HCT116 (cell line): ENCODE measurements around the gene PPP2R3A. TPM values are rescaled to one million over a fixed set of nuclear protein-coding genes. Genes with fewer than 3 reads are reported as not detected.

ENCODE experiments used
- ATAC-seq: fragments of 200-7000 bp; cut with Tn5 transposase; 2 replicates; pipeline ENCODE4 v1.9.1; 2020; ENCODE audit warnings: mild to moderate bottlenecking, moderate library complexity
- BruUV-seq: library from RNA; stranded (reverse); fragments of 400-500 nt; replicated peaks from 2 replicates; lab custom pipeline; 2021; lab: Mats Ljungman, UMichigan
- CTCF ChIA-PET: fragments of 300-600 bp; sonication (Branson Sonifier 250); formaldehyde crosslinking; loops from one replicate; lab custom pipeline; 2021; ENCODE audit warnings: antibody characterized with exemption; lab: Charles Lee
- POLR2A ChIA-PET: fragments of 300-600, 350-600 bp; sonication (Branson Sonifier 250); formaldehyde crosslinking; loops from one replicate; lab custom pipeline; 2021; ENCODE audit warnings: antibody characterized with exemption; lab: Charles Lee
- RAD21 ChIA-PET, 2 experiments: fragments of 300-600 bp; sonication (Branson Sonifier 250); formaldehyde crosslinking; loops; one replicate each; lab custom pipeline; 2023; ENCODE audit warnings: low total read pairs in 2 of 2; ENCODE audit not compliant: uncharacterized antibody in 2 of 2, unreplicated experiment in 2 of 2, low non-redundant PET in 1 of 2; lab: Charles Lee
- DNase-seq: peaks from one replicate; pipeline ENCODE4 v3.0.0-alpha.2; 2010; ENCODE audit warnings: low read depth, low spot score
- H2AFZ ChIP-seq: fragments of 200-600 bp; shearing (Covaris generic), sonication (generic); 2 replicates; pipeline ENCODE4 v1.6.1; 2017; ENCODE audit warnings: low read depth, mixed run types, mixed read lengths, antibody characterized with exemption, low read length; ENCODE audit not compliant: poor library complexity, severe bottlenecking
- H3K27ac ChIP-seq: 2 replicates; pipeline ENCODE4 v1.5.1; 2012; ENCODE audit warnings: low read depth, low read length
- H3K27me3 ChIP-seq: fragments of 200-600 bp; sonication (generic); 2 replicates; pipeline ENCODE4 v1.6.1; 2016; ENCODE audit warnings: mixed run types, low read length, mixed read lengths; ENCODE audit not compliant: insufficient read depth
- H3K36me3 ChIP-seq, 2 experiments: fragments of 200-500 bp in 1 of 2; fragments of 200-600 bp in 1 of 2; sonication (Bioruptor generic) in 1 of 2; sonication (generic) in 1 of 2; 2 replicates each; pipeline versions ENCODE4 v1.5.1 to v1.6.1; 2014 to 2016; ENCODE audit warnings: low read length in 2 of 2, inconsistent platforms in 1 of 2, mixed read lengths in 1 of 2, mixed run types in 1 of 2; ENCODE audit not compliant: insufficient read depth in 2 of 2, control insufficient read depth in 1 of 2
- H3K4me1 ChIP-seq, 2 experiments: fragments of 200-600 bp in 1 of 2; sonication (generic) in 1 of 2; 2 replicates each; pipeline versions ENCODE4 v1.5.1 to v1.6.1; 2012 to 2017; ENCODE audit warnings: low read length in 2 of 2, inconsistent platforms in 1 of 2, mild to moderate bottlenecking in 1 of 2, mixed read lengths in 1 of 2, mixed run types in 1 of 2, moderate library complexity in 1 of 2; ENCODE audit not compliant: insufficient read depth in 2 of 2, control insufficient read depth in 1 of 2
- H3K4me2 ChIP-seq: fragments of 200-600 bp; sonication (generic); 2 replicates; pipeline ENCODE4 v1.6.1; 2017; ENCODE audit warnings: mixed run types, low read length, mixed read lengths
- H3K4me3 ChIP-seq, 2 experiments: fragments of 200-600 bp in 1 of 2; sonication (generic) in 1 of 2; replicated peaks in 1 of 2; 2 replicates each; pipeline ENCODE4 v1.5.1; 2011 to 2016; ENCODE audit warnings: low read length in 2 of 2, control low read depth in 1 of 2, low read depth in 1 of 2, mild to moderate bottlenecking in 1 of 2, mixed read lengths in 1 of 2, mixed run types in 1 of 2
- H3K79me2 ChIP-seq: fragments of 200-600 bp; sonication (generic); 2 replicates; pipeline ENCODE4 v1.6.1; 2017; ENCODE audit warnings: mild to moderate bottlenecking, mixed run types, low read length, moderate library complexity, mixed read lengths; ENCODE audit not compliant: insufficient read depth
- H3K9ac ChIP-seq: fragments of 200-600 bp; sonication (generic); 2 replicates; pipeline ENCODE4 v1.6.1; 2016; ENCODE audit warnings: low read length, mixed read lengths
- H3K9me2 ChIP-seq: fragments of 200-600 bp; sonication (generic), shearing (Covaris generic); 2 replicates; pipeline ENCODE4 v1.6.1; 2017; ENCODE audit warnings: mixed run types, mild to moderate bottlenecking, moderate library complexity; ENCODE audit not compliant: insufficient read depth
- H3K9me3 ChIP-seq, 2 experiments: fragments of 200-500 bp in 1 of 2; fragments of 200-600 bp in 1 of 2; sonication (Bioruptor generic) in 1 of 2; sonication (generic) in 1 of 2; 2 replicates each; pipeline ENCODE4 v1.6.1; 2014 to 2017; ENCODE audit warnings: low read length in 2 of 2, mixed read lengths in 2 of 2, inconsistent platforms in 1 of 2, low read depth in 1 of 2, mild to moderate bottlenecking in 1 of 2, mixed run types in 1 of 2, moderate library complexity in 1 of 2; ENCODE audit not compliant: control insufficient read depth in 1 of 2, insufficient read depth in 1 of 2
- H4K20me1 ChIP-seq: fragments of 200-600 bp; sonication (generic), shearing (Covaris generic); 2 replicates; pipeline ENCODE4 v1.6.1; 2017; ENCODE audit warnings: mixed run types, mild to moderate bottlenecking, moderate library complexity; ENCODE audit not compliant: insufficient read depth
- CEBPB ChIP-seq: IDR thresholded peaks from 2 replicates; pipeline ENCODE4 v1.6.1; 2012; ENCODE audit warnings: low read depth
- EGR1 ChIP-seq: IDR thresholded peaks from 2 replicates; pipeline ENCODE4 v1.6.1; 2012; ENCODE audit warnings: low read depth
- ELF1 ChIP-seq: IDR thresholded peaks from 2 replicates; pipeline ENCODE4 v1.6.1; 2012; ENCODE audit warnings: low read depth, borderline replicate concordance
- EZH2phosphoT487 ChIP-seq: fragments of 200-600 bp; IDR thresholded peaks from 2 replicates; pipeline ENCODE4 v1.6.1; 2018; ENCODE audit warnings: antibody characterized with exemption, borderline replicate concordance
- FOSL1 ChIP-seq: IDR thresholded peaks from 2 replicates; pipeline ENCODE4 v1.6.1; 2012; ENCODE audit warnings: low read depth
- JUND ChIP-seq: IDR thresholded peaks from 2 replicates; pipeline ENCODE4 v1.6.1; 2012
- POLR2A ChIP-seq: IDR thresholded peaks from 2 replicates; pipeline ENCODE4 v1.7.0; 2011; ENCODE audit warnings: borderline replicate concordance; ENCODE audit not compliant: insufficient read depth, insufficient read length; ENCODE audit errors: extremely low read depth
- POLR2AphosphoS5 ChIP-seq: IDR thresholded peaks from 2 replicates; pipeline ENCODE4 v1.6.1; 2011; ENCODE audit warnings: mild to moderate bottlenecking, low read depth, low read length, moderate library complexity
- RAD21 ChIP-seq: IDR thresholded peaks from 2 replicates; pipeline ENCODE4 v1.6.1; 2012; ENCODE audit warnings: low read depth, mild to moderate bottlenecking
- SP1 ChIP-seq: IDR thresholded peaks from 2 replicates; pipeline ENCODE4 v1.6.1; 2012; ENCODE audit warnings: low read depth
- SRF ChIP-seq: IDR thresholded peaks from 2 replicates; pipeline ENCODE4 v1.6.1; 2012; ENCODE audit warnings: low read depth
- TCF7L2 ChIP-seq: IDR thresholded peaks from 2 replicates; pipeline ENCODE4 v1.7.0; 2011; ENCODE audit warnings: borderline replicate concordance, inconsistent platforms; ENCODE audit not compliant: insufficient read depth, insufficient read length; ENCODE audit errors: extremely low read depth
- ZFX ChIP-seq: fragments of 450-650 bp; IDR thresholded peaks from 2 replicates; pipeline ENCODE4 v1.6.1; 2017
- ZNF274 ChIP-seq: fragments of 200-500 bp; sonication (Bioruptor generic); IDR thresholded peaks from 2 replicates; pipeline ENCODE4 v1.6.1; 2014; ENCODE audit warnings: mild to moderate bottlenecking, low read depth, low read length, inconsistent platforms
- intact Hi-C: fragments of 100-400 bp; cut with micrococcal nuclease; formaldehyde crosslinking; loops from 2 replicates; pipeline ENCODE4 v1.10.0; 2022
- total RNA-seq: library from RNA; stranded (reverse); gene quantifications from one replicate; pipeline ENCODE4 v1.2.1, GENCODE V29; 2021; ENCODE audit not compliant: unreplicated experiment
- TF ChIP-seq, protein P1 (sequence below): IDR thresholded peaks from 2 replicates; pipeline ENCODE4 v1.6.1; 2011; ENCODE audit warnings: mild to moderate bottlenecking, low read length, moderate library complexity; ENCODE audit not compliant: insufficient replicate concordance; ENCODE audit errors: extremely low read depth
- TF ChIP-seq, protein P2 (sequence below): IDR thresholded peaks from 2 replicates; pipeline ENCODE4 v1.6.1; 2012; ENCODE audit warnings: low read depth
- TF ChIP-seq, protein P3 (sequence below), 3 experiments: fragments of 200-600 bp in 1 of 3; sonication (generic) in 1 of 3; IDR thresholded peaks in 2 of 3; conservative IDR thresholded peaks in 1 of 3; 2 replicates each; pipeline ENCODE4 v1.5.1; 2012 to 2017; ENCODE audit warnings: low read depth in 2 of 3, low read length in 2 of 3, antibody characterized with exemption in 1 of 3, borderline replicate concordance in 1 of 3, control low read depth in 1 of 3, mild to moderate bottlenecking in 1 of 3, mixed read lengths in 1 of 3, mixed run types in 1 of 3, moderate library complexity in 1 of 3; ENCODE audit not compliant: insufficient read depth in 1 of 3
- TF ChIP-seq, protein P4 (sequence below): IDR thresholded peaks from 2 replicates; pipeline ENCODE4 v1.6.1; 2012
- TF ChIP-seq, protein P5 (sequence below): IDR thresholded peaks from 2 replicates; pipeline ENCODE4 v1.6.1; 2012

Gene PPP2R3A
- total RNA-seq, 1 experiment from 2014 or later = 6.1 TPM

DNA sequence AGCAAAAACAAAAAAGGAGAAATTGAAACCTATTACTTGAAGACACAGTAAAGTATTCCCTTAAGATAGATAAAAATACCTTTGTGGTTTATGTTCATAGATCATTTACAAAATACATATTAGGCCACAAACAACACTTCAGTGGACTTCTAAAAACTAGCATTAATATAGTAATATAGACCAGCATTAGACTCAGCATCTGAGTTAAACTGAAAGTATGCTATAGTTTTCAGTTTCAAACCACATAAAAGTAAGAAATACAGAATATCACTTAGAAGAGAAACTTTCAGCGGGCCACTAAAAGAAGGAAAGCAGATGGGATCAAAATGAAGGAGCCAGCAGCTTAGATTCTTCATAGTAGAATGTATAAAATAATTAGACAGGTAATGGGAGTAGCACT is 144.0 kb downstream of the PPP2R3A start:
- POLR2A ChIA-PET = no interaction called here
- H3K36me3 ChIP-seq = no peaks in the 10 kb centered on the region
- RAD21 ChIA-PET = no interaction called here

More for the DNA sequence above, 144.0 kb downstream of the PPP2R3A start:
- Histone ChIP-seq H3K79me2 (no peaks in the 10 kb centered on the region), H2AFZ (no peak overlapping the region), H4K20me1 (no peaks in the 10 kb centered on the region), H3K9me3 (no peaks in the 10 kb centered on the region), H3K27me3 (no peaks in the 10 kb centered on the region), H3K27ac (no peak overlapping the region), H3K9ac (no peak overlapping the region), H3K4me1 (no peaks in the 10 kb centered on the region), H3K4me3 (no peak overlapping the region), H3K4me2 (no peak overlapping the region), H3K9me2 (no peaks in the 10 kb centered on the region)
- no peak for DNase-seq
- CTCF ChIA-PET = no interaction called here
- no TSS peak for BruUV-seq
- no peak for TF ChIP-seq ZNF274
- TF ChIP-seq, protein P1, sequence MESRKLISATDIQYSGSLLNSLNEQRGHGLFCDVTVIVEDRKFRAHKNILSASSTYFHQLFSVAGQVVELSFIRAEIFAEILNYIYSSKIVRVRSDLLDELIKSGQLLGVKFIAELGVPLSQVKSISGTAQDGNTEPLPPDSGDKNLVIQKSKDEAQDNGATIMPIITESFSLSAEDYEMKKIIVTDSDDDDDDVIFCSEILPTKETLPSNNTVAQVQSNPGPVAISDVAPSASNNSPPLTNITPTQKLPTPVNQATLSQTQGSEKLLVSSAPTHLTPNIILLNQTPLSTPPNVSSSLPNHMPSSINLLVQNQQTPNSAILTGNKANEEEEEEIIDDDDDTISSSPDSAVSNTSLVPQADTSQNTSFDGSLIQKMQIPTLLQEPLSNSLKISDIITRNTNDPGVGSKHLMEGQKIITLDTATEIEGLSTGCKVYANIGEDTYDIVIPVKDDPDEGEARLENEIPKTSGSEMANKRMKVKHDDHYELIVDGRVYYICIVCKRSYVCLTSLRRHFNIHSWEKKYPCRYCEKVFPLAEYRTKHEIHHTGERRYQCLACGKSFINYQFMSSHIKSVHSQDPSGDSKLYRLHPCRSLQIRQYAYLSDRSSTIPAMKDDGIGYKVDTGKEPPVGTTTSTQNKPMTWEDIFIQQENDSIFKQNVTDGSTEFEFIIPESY = no peak
- TF ChIP-seq FOSL1 = no peak
- no peak for TF ChIP-seq SP1
- TF ChIP-seq EZH2phosphoT487 = no peak
- no peak for TF ChIP-seq SRF
- TF ChIP-seq, protein P2, sequence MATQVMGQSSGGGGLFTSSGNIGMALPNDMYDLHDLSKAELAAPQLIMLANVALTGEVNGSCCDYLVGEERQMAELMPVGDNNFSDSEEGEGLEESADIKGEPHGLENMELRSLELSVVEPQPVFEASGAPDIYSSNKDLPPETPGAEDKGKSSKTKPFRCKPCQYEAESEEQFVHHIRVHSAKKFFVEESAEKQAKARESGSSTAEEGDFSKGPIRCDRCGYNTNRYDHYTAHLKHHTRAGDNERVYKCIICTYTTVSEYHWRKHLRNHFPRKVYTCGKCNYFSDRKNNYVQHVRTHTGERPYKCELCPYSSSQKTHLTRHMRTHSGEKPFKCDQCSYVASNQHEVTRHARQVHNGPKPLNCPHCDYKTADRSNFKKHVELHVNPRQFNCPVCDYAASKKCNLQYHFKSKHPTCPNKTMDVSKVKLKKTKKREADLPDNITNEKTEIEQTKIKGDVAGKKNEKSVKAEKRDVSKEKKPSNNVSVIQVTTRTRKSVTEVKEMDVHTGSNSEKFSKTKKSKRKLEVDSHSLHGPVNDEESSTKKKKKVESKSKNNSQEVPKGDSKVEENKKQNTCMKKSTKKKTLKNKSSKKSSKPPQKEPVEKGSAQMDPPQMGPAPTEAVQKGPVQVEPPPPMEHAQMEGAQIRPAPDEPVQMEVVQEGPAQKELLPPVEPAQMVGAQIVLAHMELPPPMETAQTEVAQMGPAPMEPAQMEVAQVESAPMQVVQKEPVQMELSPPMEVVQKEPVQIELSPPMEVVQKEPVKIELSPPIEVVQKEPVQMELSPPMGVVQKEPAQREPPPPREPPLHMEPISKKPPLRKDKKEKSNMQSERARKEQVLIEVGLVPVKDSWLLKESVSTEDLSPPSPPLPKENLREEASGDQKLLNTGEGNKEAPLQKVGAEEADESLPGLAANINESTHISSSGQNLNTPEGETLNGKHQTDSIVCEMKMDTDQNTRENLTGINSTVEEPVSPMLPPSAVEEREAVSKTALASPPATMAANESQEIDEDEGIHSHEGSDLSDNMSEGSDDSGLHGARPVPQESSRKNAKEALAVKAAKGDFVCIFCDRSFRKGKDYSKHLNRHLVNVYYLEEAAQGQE = no peak
- TF ChIP-seq, protein P3, sequence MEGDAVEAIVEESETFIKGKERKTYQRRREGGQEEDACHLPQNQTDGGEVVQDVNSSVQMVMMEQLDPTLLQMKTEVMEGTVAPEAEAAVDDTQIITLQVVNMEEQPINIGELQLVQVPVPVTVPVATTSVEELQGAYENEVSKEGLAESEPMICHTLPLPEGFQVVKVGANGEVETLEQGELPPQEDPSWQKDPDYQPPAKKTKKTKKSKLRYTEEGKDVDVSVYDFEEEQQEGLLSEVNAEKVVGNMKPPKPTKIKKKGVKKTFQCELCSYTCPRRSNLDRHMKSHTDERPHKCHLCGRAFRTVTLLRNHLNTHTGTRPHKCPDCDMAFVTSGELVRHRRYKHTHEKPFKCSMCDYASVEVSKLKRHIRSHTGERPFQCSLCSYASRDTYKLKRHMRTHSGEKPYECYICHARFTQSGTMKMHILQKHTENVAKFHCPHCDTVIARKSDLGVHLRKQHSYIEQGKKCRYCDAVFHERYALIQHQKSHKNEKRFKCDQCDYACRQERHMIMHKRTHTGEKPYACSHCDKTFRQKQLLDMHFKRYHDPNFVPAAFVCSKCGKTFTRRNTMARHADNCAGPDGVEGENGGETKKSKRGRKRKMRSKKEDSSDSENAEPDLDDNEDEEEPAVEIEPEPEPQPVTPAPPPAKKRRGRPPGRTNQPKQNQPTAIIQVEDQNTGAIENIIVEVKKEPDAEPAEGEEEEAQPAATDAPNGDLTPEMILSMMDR (IDR thresholded peaks at IDR 0.05 in 2 of 3, conservative IDR thresholded peaks at IDR 0.05 in 1 of 3; ENCODE audit: borderline replicate concordance in 1 of 3, insufficient read depth in 1 of 3, low read depth in 2 of 3, low read length in 2 of 3) = no peak
- no peak for TF ChIP-seq ELF1
- no peak for TF ChIP-seq POLR2AphosphoS5
- TF ChIP-seq CEBPB = no peak
- TF ChIP-seq JUND = no peak
- TF ChIP-seq RAD21 = no peak
- TF ChIP-seq ZFX = no peak
- no peak for TF ChIP-seq POLR2A
- TF ChIP-seq EGR1 = no peak
- TF ChIP-seq, protein P4, sequence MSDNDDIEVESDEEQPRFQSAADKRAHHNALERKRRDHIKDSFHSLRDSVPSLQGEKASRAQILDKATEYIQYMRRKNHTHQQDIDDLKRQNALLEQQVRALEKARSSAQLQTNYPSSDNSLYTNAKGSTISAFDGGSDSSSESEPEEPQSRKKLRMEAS = no peak
- TF ChIP-seq, protein P5, sequence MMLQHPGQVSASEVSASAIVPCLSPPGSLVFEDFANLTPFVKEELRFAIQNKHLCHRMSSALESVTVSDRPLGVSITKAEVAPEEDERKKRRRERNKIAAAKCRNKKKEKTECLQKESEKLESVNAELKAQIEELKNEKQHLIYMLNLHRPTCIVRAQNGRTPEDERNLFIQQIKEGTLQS = no peak
- no peak for TF ChIP-seq TCF7L2
- no peak for ATAC-seq
- intact Hi-C loops = no loop called here
